Gastrocnemius medialis (tissue), 4 donors: Measurements from ENCODE around the gene LRMDA. TPM values are rescaled to one million over a fixed set of nuclear protein-coding genes. Genes with fewer than 3 reads are reported as not detected.

ENCODE experiments used
- ATAC-seq, 2 donors: fragments of 150-250 bp; one replicate each; pipeline ENCODE4 v1.9.1; 2016
- DNase-seq, 2 donors: peaks; one replicate each; pipeline ENCODE4 v3.0.0-alpha.2; 2019
- H3K27ac ChIP-seq, 4 donors: fragments of 200-600 bp; sonication (generic); 1 replicate in 1 of 4; 2 replicates in 3 of 4; pipeline ENCODE4 v1.5.1; 2016 to 2018; ENCODE audit warnings: mild to moderate bottlenecking in 2 of 4, moderate library complexity in 1 of 4
- H3K27me3 ChIP-seq, 3 donors: fragments of 200-600 bp; sonication (generic) in 2 of 3; 1 replicate in 1 of 3; 2 replicates in 2 of 3; pipeline versions ENCODE4 v1.5.1 to v1.6.0; 2016 to 2019; ENCODE audit warnings: mild to moderate bottlenecking in 1 of 3, moderate library complexity in 1 of 3
- H3K36me3 ChIP-seq, 2 donors: fragments of 200-600 bp; sonication (generic) in 1 of 2; one replicate each; pipeline ENCODE4 v1.5.1; 2017 to 2018
- H3K4me1 ChIP-seq, 2 donors: fragments of 200-600 bp; sonication (generic) in 1 of 2; one replicate each; pipeline ENCODE4 v1.5.1; 2016 to 2017; ENCODE audit warnings: mild to moderate bottlenecking in 2 of 2
- H3K4me3 ChIP-seq, 4 donors: fragments of 200-600 bp; sonication (generic) in 3 of 4; 1 replicate in 1 of 4; 2 replicates in 3 of 4; pipeline ENCODE4 v1.5.1; 2016 to 2019; ENCODE audit warnings: mild to moderate bottlenecking in 2 of 4
- H3K9me3 ChIP-seq, 3 donors: fragments of 200-600 bp; sonication (generic) in 2 of 3; 1 replicate in 1 of 3; 2 replicates in 2 of 3; pipeline ENCODE4 v1.5.1; 2016 to 2019
- POLR2A ChIP-seq, 2 donors: fragments of 450-650 bp; IDR thresholded peaks; one replicate each; pipeline ENCODE4 v1.6.1; 2017; ENCODE audit warnings: antibody characterized with exemption in 2 of 2, mild to moderate bottlenecking in 2 of 2, moderate library complexity in 2 of 2
- in situ Hi-C, 4 donors: fragments of 200-750 bp; cut with MboI; loops; one replicate each; pipeline versions ENCODE4 v1.15.0 to v1.8.0; 2017; ENCODE audit warnings: low sequenced_read_pairs in 4 of 4
- intact Hi-C: fragments of 100-400 bp; cut with DNase I; formaldehyde crosslinking; loops from one replicate; pipeline ENCODE4 v1.15.1; 2023; ENCODE audit warnings: low total_unique reads
- total RNA-seq, 4 donors: library from RNA; depleted of rRNA; stranded (reverse); fragments of >200 nt; gene quantifications; one replicate each; pipeline versions ENCODE4 v1.1.0 to v1.2.3, GENCODE V29; 2016
- TF ChIP-seq, protein P1 (sequence below), 5 experiments: fragments of 450-650 bp in 3 of 5; fragments of 200-600 bp in 2 of 5; sonication (generic) in 2 of 5; IDR thresholded peaks in 4 of 5; conservative IDR thresholded peaks in 1 of 5; 1 replicate in 4 of 5; 2 replicates in 1 of 5; pipeline ENCODE4 v1.5.1; 2016 to 2019; ENCODE audit warnings: antibody characterized with exemption in 5 of 5, mild to moderate bottlenecking in 3 of 5, moderate library complexity in 3 of 5

LRMDA gene
- total RNA-seq, 4 donors from 2014 or later, result 0.80 to 4.5 (median 1.4) TPM

- no peak overlapping the region for H3K4me3 ChIP-seq
- ATAC-seq (no peak), DNase-seq (no peak)
- TF ChIP-seq POLR2A (IDR thresholded peaks at IDR 0.05), result no peak
- TF ChIP-seq, protein P1, sequence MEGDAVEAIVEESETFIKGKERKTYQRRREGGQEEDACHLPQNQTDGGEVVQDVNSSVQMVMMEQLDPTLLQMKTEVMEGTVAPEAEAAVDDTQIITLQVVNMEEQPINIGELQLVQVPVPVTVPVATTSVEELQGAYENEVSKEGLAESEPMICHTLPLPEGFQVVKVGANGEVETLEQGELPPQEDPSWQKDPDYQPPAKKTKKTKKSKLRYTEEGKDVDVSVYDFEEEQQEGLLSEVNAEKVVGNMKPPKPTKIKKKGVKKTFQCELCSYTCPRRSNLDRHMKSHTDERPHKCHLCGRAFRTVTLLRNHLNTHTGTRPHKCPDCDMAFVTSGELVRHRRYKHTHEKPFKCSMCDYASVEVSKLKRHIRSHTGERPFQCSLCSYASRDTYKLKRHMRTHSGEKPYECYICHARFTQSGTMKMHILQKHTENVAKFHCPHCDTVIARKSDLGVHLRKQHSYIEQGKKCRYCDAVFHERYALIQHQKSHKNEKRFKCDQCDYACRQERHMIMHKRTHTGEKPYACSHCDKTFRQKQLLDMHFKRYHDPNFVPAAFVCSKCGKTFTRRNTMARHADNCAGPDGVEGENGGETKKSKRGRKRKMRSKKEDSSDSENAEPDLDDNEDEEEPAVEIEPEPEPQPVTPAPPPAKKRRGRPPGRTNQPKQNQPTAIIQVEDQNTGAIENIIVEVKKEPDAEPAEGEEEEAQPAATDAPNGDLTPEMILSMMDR (IDR thresholded peaks at IDR 0.05 in 4 of 5, conservative IDR thresholded peaks at IDR 0.05 in 1 of 5), result no peak
- no peaks in the 10 kb centered on the region for H3K27me3 ChIP-seq
- intact Hi-C loops (no loop called here), in situ Hi-C loops (no loop called here)
- H3K4me1 ChIP-seq, result no peaks in the 10 kb centered on the region
- H3K36me3 ChIP-seq, result no peaks in the 10 kb centered on the region
- no peaks in the 10 kb centered on the region for H3K9me3 ChIP-seq
- H3K27ac ChIP-seq, result no peak overlapping the region
Observed at GRCh38 chr10:75461672-75462649, 30.5 kb downstream of the LRMDA start.

DNA sequence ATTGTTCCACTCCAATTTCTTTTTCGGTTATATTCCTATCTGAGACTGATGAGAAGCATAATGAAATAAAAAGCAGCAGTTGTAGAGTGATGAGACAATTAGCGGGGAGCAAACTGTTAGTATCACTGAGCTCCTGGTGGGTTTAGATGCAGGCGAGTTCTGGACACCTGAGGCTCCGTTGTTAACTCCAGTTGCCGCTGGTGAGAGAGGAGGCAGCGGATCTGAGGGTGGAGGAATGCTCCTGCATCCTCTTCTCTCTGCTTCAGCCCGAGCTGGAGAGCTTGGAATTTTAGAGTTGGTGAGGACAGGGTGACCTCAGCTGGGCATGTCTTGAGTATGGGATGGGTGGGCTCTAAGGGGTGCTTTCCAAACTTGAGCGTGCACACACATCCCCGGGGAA, 31.4 kb downstream of the LRMDA start:
- DNase-seq, result no peak
- no peaks in the 10 kb centered on the region for H3K9me3 ChIP-seq
- ATAC-seq, result no peak
- no peak overlapping the region for H3K27ac ChIP-seq
- H3K4me1 ChIP-seq, result no peaks in the 10 kb centered on the region
- in situ Hi-C loops, result no loop called here
- no peaks in the 10 kb centered on the region for H3K36me3 ChIP-seq
- no peak overlapping the region for H3K4me3 ChIP-seq
- H3K27me3 ChIP-seq, result no peaks in the 10 kb centered on the region
- TF ChIP-seq, protein P1 (IDR thresholded peaks at IDR 0.05 in 4 of 5, conservative IDR thresholded peaks at IDR 0.05 in 1 of 5), result no peak
- TF ChIP-seq POLR2A (IDR thresholded peaks at IDR 0.05), result no peak
- intact Hi-C loops, result no loop called here

GRCh38 chr10:75464478-75465449, 33.3 kb downstream of the LRMDA start:
- intact Hi-C loops, result no loop called here
- Histone ChIP-seq H3K36me3 (no peaks in the 10 kb centered on the region), H3K9me3 (no peaks in the 10 kb centered on the region), H3K27me3 (no peaks in the 10 kb centered on the region), H3K27ac (no peak overlapping the region), H3K4me1 (peaks cover 0 to 3% of the 10 kb centered on the region in 2 donors), H3K4me3 (no peak overlapping the region)
- in situ Hi-C loops, result no loop called here
- no peak for DNase-seq
- no peak for ATAC-seq
- TF ChIP-seq, protein P1 (IDR thresholded peaks at IDR 0.05 in 4 of 5, conservative IDR thresholded peaks at IDR 0.05 in 1 of 5), result no peak
- no peak for TF ChIP-seq POLR2A (IDR thresholded peaks at IDR 0.05)

DNA sequence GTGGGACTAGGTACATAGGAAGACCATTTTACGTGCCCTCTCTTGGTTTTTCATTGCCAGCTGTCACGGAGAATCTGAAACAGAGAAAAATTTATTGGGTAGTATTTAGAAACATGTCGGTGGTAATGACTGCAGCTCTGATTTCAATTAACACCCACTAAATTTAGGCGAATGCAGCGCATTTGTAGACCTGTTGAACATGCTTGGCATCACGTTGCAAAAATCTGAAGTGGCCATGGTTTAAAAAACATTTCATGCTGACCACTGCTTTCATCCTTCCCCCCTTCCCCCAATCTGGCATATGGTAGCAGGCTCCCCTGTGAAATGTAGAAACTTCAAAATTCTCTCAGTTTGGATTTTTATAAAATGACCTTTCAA, 34.0 kb downstream of the LRMDA start:
- DNase-seq (no peak), ATAC-seq (no peak)
- H3K36me3 ChIP-seq, result no peaks in the 10 kb centered on the region
- peaks cover 0 to 3% of the 10 kb centered on the region in 2 donors for H3K4me1 ChIP-seq
- intact Hi-C loops (no loop called here), in situ Hi-C loops (no loop called here)
- no peaks in the 10 kb centered on the region for H3K9me3 ChIP-seq
- H3K4me3 ChIP-seq, result no peak overlapping the region
- TF ChIP-seq, protein P1 (IDR thresholded peaks at IDR 0.05 in 4 of 5, conservative IDR thresholded peaks at IDR 0.05 in 1 of 5), result no peak
- TF ChIP-seq POLR2A (IDR thresholded peaks at IDR 0.05), result no peak
- no peaks in the 10 kb centered on the region for H3K27me3 ChIP-seq
- no peak overlapping the region for H3K27ac ChIP-seq
